ENCODE measurements around the gene C1orf167.

C1orf167 gene

DNA sequence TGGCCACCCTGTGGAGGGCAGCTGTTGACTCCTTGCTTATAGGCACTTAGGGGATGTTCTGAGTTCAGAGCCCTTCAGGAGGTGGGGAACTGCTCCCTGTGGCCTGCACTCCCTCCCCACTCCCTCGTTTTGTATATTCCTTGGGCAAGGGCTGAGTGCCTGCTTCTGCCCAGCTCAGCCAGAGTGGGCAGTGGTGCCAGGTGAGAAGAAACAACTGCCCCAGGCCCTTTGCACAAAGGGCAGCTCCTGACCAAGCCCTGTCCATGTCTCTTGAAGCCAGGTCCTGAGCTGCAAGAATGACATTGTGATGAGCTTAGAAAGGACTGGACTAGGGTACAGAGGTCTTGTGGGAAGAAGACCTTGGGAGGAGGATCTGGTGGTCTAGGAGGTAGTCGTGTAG, 23.9 kb upstream of the C1orf167 start:
- no peak for DNase-seq

DNA sequence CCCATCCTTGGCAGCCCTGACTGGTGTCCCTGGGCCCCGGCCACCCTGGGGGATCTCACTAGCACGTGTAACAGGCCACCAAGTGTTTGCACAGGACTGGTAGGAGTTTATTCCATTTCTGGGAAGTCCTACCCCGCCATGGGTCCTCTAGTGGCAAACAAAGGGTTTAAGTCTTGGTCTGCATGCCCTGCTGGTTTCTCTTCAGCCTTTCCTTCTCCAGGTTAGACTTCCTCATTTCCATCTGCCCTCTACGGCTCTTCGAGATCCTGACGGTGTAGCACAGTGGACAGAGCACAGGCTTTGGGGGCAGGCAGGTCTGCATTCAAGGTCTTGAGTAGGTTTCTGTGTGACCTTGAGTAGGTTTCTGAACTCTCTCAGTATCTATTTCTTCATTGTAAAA, 23.2 kb upstream of the C1orf167 start:
- DNase-seq = no peak

DNA sequence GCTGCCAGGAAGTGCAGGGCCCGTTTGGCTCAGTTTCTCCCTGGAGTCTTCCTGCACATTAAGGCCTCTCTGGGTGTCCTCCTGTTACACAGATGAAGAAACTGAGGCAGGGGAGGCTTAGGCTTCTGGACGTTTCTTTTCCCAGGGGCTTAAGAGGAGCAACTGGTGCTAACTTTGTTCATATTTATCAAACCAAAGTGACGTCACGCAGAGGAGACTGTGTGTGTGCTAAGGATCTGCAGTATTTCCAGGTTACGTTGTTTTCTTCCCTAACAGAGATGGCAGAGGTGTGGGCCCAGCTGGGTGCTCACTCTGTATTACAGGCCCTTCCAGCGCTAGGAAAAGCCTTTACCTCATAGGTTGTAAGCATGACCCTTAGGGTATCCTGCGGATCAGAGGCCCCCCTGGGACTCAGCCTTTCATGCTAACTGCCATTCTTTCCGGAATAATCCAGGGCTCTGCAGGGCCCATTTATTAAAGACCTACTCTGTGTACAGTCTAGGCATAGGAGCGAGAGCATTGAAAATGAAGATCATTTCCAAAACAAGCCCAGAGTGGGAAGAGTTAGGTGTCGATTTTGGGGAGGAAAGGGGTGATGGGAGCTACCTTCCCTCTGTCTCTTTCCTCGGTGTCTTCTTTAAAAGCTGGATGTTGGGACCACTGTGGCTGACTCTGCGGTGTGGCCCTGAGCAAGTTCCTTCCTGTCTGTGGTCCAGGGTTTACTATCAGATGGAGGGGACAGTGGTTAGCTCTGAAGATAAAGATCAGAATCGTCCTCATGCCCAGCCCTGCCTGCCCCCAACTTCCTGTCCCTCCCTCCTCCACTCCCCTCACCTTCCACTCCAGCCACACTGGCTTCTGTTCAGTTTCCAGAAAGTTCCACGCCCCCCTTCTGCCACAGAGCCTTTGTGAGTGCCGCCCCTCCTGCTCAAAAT, 21.5 kb upstream of the C1orf167 start:
- no peak for DNase-seq

DNA sequence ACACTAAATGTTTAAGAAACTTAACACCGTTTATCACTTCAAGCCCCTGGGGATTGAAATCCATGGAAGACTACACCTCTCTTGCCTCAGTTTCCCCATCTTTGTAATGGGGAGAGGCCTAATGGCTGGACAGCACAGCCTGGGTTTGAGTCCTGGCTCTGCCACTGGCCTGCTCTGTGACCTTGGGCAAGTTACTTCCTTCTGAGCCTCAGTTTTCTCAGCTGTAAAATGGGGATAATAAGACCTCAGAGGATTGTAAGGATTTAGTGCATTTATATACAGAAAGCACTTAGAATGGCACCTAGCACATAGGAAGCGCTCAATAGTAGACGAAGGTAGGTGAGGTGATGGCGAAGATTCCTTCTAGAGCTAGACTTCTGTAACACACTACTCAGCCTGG, 20.5 kb upstream of the C1orf167 start:
- no peak for DNase-seq

DNA sequence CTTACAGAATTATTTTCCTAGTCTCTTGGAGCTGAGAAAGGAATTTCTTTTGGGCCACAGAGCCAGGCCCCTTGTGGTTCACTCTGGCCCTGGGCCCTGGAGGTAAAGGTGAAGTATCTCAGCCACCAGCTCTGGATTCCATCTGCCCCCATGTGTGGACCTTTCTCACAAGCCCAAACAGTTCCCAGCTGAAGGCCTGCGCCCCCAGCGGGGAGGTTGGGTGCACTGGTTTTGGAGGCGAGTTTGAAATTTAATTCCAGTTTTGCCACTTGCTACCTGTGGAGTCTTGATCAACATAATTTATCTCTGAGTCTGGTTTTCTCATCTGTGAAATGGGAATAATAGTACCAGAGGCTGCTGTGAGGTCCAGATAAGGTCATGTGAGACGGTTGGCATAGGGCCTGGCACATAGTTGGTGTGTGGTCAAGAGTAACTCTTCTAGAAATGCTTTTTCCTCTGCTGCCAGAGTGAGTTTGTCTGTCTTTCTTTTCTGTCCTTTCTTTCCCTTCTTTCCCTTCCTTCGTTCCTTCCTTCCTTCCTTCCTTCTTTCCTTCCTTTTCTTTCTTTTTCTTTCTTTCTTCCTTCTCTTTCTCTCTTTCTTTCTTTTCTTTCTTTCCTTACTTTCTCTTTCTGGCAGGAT, 20.0 kb upstream of the C1orf167 start:
- no peak for DNase-seq

DNA sequence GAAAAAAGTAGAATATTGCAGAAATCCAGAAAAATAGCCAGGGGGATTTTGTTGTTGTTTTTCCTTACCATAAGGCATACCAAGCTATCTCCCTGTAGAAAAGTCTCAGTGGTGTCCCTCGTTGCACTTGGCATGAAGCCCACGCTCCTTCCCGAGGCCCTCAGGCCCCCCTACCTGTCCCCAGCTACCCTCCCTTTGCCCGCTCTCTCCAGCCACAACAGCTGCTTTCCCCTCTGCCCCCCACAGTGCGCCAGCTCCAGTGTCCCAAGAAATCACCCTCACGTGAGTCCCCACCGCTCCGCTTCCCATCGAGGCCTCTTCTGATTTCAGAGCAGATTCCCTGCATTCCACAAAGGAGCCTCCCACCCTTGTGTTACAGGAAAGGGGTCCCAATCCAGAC, 17.7 kb upstream of the C1orf167 start:
- no peak for DNase-seq

DNA sequence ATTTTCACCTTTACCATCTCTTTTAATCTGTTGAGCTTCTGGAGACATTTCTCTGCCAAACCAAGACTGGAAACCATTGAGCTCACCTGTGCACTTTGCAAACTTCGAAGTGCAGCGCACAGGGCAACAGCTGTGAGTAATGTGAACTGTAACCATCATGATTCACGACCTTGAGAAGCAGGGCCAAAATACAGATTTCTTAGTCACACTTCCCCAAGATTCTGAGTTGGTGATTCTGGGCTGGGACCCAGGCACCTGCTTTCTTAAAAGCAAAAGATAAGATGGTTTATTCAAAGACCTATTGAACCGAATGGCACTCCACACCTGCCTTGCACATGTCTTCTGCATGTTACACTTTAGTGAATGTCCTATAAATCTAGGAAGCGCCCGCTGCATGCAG, 15.9 kb upstream of the C1orf167 start:
- no peak for DNase-seq

DNA sequence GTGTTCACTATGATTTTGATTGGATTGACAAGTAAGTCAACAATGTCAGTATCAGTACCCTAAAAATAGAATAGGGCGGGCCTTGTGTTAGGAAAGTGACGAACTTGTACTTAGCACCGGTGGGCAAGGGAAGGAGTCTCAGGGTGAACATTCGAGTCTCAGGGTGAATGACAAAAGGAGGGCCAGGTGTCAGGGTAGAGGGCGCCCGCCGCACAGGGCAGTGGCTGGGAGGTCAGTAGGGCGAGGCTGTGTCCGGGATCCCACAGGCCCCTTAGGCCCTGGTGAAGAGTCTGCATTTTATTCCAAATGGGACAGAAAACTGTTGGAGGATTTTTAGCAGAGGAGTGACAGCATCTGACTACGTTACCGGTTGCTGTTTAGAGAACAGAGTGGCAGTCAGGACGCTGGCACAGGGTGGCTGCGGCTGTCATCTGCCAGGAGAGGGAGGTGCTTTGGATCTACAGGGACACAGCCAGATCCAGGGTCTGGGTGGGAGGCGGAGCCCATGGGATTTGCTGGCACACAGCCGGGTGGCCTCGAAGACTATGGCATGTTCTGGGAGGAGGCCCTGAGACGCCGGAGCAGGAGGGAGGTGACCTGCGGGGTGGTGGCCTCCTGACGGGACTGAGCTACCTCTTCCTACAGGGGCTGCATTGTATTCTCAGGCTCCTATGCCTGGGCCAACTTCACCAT, 15.1 kb upstream of the C1orf167 start:
- no peak for DNase-seq

DNA sequence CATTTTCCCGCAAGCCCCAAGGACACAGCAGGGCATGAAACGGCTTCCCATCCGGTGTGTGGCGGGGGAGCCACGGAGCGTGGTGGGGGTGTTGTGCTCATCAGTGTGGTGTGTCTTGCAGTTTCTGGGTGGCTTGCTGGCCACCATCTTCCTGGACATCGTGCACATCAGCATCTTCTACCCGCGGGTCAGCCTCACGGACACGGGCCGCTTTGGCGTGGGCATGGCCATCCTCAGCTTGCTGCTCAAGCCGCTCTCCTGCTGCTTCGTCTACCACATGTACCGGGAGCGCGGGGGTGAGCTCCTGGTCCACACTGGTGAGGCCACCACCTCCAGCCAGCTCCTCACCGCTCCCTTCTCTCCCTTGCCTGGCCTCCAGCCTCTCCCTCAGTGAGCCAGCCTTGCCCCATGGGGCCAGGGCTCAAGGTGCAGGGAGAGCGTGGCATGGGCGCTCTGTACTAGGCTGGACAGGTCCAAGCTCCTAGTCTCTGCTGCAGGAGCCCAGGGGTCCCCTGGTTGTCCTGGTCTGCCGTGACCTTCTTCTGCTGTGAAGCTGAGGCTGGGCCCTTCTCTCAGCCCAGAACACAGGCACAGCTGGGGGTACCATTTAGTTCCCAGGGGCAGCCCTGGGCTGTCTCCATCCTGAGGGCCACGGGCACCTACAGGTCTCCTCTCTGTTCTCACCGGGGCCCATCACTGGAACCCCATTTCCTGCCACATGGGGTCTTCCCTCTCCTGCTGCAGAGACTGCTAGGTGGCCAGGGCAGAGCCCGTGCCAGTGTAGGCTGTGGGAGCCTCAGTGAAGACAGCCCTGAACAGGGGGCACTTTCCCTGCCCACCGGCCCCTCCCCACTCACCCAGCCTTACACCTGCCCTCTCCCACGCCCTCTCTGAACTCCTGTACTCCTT, 13.4 kb upstream of the C1orf167 start:
- no peak for DNase-seq

DNA sequence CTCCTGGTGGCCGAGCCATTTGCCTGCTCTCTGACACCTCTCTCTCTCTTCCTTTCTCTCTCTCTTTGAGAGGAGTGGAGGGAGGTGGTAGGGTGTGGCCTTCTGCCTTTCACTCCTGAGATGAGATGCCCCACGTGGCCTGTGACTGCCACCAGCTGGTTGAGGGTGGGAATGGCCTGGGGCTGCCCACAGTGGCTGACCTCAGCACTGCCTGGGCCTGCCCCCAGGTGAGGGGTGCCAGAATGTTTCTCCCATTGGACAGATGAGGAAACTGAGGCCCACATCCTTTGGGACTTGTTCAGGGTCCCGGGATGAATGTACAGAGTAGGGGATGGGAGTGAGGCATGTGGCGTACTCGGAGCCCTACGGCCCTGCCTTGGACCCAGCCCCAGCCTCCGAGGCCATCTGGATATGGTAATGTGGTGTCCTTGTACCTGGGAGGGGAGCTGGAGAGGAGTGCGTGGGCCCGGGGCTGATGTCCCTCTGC, 12.7 kb upstream of the C1orf167 start:
- DNase-seq = peak; percentile 54

DNA sequence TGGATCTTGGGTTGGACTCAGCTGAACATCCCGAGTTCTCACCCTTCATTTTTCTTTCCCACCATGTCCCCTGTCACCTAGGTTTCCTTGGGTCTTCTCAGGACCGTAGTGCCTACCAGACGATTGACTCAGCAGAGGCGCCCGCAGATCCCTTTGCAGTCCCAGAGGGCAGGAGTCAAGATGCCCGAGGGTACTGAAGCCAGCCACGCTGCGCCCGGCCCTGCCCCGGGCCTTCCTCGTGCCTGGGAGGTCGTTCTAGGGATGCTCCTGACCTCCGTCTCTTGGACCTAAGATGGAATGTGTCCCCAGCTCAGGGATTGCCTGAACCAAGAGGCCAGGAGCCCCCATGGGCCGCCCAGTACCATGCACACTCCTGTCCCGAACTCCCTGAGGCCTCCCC, 12.0 kb upstream of the C1orf167 start:
- no peak for DNase-seq

DNA sequence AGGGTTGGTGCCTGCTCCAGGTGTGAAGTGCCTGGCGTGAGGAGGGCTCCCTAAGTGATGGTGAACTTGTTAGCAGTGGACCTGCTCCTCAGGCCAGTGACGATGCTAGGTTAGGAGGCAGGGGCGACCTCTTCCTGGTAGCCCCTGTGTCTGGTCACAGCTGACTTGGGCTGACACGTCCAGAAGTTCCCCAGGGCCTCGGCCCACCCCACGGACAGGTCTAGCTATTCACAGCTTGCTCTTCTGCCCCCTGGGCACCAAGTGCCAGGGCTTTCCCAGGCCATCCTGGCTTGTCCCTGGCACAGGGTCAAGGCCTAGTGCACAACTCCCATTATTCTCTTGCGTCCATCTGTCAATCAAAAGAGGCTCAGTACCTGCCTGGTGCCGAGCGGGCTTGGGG, 10.9 kb upstream of the C1orf167 start:
- no peak for DNase-seq

DNA sequence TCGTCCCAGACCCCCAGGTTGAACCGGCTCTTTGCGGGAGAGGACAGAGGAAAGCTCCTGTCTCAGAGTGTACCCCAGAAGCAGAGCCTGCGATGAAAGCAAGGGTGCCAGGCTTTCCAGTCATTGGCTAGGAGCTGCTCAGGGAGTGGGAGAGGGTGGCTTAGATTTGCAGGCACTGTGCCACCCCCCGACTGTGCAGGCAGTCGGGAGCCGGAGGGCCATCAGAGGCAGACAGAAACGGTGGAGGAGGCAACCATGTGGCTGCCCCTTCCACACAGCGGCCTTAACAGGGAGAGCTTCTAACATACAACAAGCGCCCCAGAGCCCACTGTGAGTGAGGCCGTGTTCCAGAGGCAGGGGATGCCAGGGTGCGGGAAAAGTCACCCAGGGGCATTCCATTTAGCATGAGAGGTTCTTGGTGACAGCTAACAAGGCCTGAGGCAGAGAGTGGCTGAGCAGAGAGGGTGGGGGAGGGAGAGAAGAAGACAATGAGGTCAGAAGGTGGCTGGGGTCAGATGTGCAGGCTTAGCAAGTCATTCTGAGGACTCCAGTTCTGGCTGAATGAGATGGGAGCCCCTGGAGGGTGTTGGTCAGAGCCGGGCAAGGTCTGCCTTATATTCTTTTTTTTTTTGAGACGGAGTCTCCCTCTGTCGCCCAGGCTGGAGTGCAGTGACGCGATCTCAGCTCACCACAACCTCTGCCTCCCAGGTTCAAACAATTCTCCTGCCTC, 9.5 kb upstream of the C1orf167 start:
- DNase-seq = no peak

DNA sequence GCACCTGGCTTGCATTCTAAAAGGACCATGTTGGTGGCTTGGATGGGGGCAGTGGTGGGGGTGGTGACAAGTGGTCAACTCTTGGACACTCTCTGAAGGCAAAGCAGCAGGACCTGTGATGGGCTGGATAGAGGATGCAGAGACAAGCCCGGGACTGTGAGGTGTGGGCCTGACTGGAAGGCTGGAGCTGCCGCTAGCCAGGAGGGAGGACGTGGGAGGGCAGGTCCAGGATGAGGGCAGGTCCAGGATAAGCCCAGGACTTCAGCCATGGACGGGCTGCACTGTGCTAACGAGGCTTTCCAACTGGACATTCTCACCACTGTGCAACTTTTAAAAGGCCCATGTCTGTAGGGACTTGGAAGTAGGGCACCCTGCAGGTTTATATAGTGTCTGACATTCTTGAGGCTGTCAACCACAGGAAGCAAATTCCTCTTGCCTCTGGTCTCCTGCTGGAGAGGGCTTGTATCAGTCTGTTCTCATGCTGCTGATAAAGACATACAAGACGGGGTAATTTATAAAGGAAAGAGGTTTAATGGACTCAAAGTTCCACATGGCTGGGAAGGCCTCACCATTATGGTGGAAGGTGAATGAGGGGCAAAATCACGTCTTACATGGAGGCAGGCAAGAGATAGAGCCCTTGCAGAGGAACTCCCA, 8.3 kb upstream of the C1orf167 start:
- DNase-seq = no peak

DNA sequence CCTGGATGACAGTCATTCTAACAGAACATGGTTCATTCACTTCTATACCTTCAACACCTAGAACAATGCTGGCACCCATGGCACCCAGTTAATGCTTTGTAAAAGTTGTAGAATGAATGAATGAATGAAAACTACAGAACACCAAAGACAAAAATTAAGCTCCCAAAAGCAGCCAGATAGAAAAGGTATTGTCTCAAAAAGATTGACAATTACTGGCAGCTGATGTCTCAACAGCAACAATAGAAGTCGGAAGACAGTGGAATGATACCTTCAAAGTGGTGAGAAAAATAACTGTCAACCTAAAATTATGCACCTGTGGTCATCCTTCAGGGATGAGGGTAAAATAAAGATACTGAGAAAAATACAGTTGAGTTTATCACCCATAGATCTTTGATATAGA, 4.9 kb upstream of the C1orf167 start:
- DNase-seq = no peak

DNA sequence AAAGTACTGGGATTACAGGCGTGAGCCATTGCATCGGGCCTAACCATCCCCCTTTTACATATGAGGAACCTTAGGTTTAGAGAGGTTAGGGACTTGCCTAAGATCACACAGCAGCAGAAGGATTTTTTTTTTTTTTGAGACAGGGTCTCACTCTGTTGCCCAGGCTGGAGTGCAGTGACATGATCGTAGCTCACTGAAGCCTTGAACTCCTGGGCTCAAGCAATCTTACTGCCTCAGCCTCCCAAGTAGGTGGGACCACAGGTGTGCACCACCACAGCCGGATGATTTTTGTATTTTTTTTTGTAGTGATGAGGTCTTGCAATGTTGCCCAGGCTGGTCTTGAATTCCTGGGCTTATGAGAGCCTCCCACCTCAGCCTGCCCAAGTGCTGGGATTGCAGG, 2.2 kb upstream of the C1orf167 start:
- no peak for DNase-seq

DNA sequence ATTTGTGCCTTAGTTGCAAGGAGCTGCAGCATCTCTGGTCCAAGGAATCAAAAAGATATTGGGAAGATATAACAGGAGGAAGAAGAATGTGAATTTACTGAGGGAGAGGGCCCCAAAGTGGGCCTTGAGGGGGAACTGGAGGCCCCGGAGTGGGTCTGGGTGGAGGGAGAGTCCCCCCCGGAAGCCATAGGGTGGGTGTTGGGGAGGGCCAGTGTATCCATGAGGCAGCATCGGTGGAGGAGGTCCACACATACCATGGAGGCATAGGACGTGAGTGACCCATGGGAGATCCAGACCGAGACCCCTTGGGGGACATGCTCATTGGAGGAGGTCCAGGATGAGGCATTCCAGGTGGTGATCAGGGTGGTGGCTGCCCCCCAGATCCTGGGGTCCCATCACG, 708 bp upstream of the C1orf167 start:
- DNase-seq = no peak

DNA sequence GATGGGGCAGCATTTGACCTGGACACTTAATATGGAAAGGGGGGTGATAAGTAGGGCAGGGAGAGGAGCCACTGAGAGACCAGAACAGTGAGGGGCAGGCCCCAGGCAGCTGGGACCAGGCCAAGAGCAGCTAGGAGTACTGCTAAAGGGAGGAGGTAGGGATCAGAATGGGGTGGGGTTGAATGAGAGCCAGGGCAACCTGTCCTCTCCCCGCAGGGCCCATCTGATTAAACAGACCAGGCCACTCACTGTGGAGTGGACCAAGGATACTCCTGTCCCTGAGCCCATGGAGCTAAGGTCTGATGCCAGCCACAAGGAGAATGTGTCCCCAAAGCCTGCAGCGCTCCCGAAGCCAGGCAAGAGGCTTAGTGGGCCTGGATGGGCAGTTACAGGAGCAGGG, 2.1 kb downstream of the C1orf167 start:
- DNase-seq = no peak

DNA sequence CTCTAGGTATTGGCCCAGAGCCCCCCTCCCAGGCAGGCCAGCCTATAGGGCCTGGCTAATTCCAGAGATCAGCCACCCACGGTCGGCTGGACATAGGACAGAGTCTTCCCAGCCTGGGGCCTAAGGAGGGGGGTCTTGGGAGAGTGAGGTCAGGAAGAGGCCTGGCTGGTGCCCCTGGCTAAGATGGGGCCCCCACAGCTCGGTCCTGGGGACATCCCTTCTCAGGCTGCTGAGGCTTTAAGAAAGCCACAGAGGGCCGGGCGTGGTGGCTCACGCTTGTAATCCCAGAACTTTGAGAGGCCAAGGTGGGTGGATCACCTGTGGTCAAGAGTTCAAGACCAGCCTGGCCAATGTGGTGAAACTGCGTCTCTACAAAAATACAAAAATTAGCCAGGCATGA, 2.5 kb downstream of the C1orf167 start:
- DNase-seq = no peak

DNA sequence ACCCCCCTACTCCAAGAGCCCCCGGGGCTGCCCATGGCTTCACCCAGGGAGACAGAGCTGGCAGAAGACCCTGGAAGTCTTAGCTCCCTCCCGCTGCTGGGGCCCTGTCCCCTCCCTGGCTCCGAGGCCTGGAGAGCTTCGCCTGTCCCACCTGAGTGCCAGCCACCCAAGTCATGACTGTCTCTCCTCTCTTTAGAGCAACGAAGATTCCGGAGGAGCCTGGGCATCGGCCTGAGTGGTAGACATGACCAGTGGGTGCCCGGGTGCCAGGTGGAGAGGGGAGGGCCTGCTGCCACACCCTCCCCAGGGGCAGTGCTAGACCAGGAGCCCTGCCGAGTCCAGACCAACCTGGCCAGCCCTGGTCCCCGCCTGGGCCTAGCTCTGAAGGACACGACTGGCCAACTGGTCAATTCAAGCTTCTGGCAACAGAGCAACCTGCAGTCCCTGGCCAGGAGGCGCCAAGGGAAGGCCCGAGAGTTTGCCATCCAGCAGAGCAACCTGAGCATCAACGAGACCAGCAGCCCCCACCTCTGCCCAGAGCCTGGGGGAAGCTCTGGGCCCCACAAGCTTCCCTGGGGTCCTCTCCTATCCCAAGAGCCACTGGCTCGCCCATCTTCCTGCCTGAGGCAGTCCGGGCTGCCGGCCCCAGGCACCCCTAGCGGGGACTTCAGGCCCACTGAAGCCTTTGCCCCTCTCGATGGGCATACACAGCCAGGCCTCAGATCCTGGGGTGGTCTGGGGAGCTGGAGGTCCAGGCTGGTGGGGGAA, 3.9 kb downstream of the C1orf167 start:
- DNase-seq = no peak

DNA sequence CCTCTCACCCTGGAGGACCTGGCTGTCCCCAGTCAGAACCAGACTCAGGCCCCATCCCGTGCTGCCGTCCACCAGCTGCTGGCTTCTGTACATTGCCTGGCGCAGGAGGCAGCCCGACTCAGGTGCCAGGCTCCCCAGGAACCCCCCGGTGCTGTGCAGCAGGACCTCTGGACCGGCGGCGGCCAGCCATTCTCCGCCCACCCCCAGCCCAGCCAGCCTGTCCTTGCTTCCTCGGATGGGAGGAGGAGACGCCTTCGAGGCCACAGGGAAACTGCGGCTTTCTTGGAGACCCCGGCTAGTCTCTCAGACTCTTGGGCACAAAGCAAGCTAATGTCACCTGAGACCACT, 4.4 kb downstream of the C1orf167 start:
- no peak for DNase-seq

All from NCI-H2107 (cell line).